Neural cell (in vitro differentiated cells): ENCODE data around the gene PRMT5. TPM values are rescaled to one million over a fixed set of nuclear protein-coding genes. Genes with fewer than 3 reads are reported as not detected.

Experiments
- H2AFZ ChIP-seq: fragments of 200-600, 300-800 bp; sonication (generic), shearing (Covaris generic); 2 replicates; pipeline ENCODE4 v1.6.0; 2014; ENCODE audit warnings: low read depth, mild to moderate bottlenecking, antibody characterized with exemption, low read length, moderate library complexity
- H3F3A ChIP-seq: fragments of 200-600 bp; shearing (Covaris generic); 2 replicates; pipeline ENCODE4 v1.6.1; 2016; ENCODE audit warnings: mild to moderate bottlenecking, moderate library complexity, mixed read lengths, antibody characterized with exemption, low read length; ENCODE audit not compliant: insufficient read depth, poor library complexity, severe bottlenecking
- H3K27ac ChIP-seq: fragments of 200-600, 300-800 bp; sonication (generic), shearing (Covaris generic); 2 replicates; pipeline ENCODE4 v1.5.1; 2014; ENCODE audit warnings: mild to moderate bottlenecking, low read length, moderate library complexity
- H3K27me3 ChIP-seq: fragments of 300-800, 200-600 bp; sonication (generic), shearing (Covaris generic); 2 replicates; pipeline ENCODE4 v1.6.0; 2014; ENCODE audit warnings: mild to moderate bottlenecking, low read depth, low read length, moderate library complexity; ENCODE audit not compliant: insufficient read depth
- H3K36me3 ChIP-seq: fragments of 300-800, 200-600 bp; sonication (generic), shearing (Covaris generic); 2 replicates; pipeline ENCODE4 v1.5.1; 2014; ENCODE audit warnings: mild to moderate bottlenecking, antibody characterized with exemption, low read length, moderate library complexity; ENCODE audit not compliant: insufficient read depth
- H3K4me2 ChIP-seq: fragments of 300-800, 200-600 bp; sonication (generic), shearing (Covaris generic); 2 replicates; pipeline ENCODE4 v1.6.0; 2014; ENCODE audit warnings: mild to moderate bottlenecking, low read length
- H3K4me3 ChIP-seq: fragments of 300-800, 200-600 bp; sonication (generic), shearing (Covaris generic); 2 replicates; pipeline ENCODE4 v1.5.1; 2014; ENCODE audit warnings: mild to moderate bottlenecking, low read length, moderate library complexity
- H3K79me2 ChIP-seq: fragments of 200-600 bp; shearing (Covaris generic); replicated peaks from 2 replicates; pipeline ENCODE4 v1.6.0; 2014; ENCODE audit warnings: mild to moderate bottlenecking, low read length, moderate library complexity; ENCODE audit not compliant: insufficient read depth
- H3K9ac ChIP-seq: fragments of 300-800, 200-600 bp; sonication (generic), shearing (Covaris generic); 2 replicates; pipeline ENCODE4 v1.6.1; 2016; ENCODE audit warnings: mild to moderate bottlenecking, low read length, mixed read lengths
- H3K9me2 ChIP-seq: fragments of 200-600 bp; shearing (Covaris generic); 2 replicates; pipeline ENCODE4 v1.6.1; 2016; ENCODE audit warnings: mild to moderate bottlenecking, low read length, mixed read lengths; ENCODE audit not compliant: insufficient read depth
- H3K9me3 ChIP-seq: fragments of 200-600, 300-800 bp; sonication (generic), shearing (Covaris generic); 2 replicates; pipeline ENCODE4 v1.6.1; 2016; ENCODE audit warnings: mild to moderate bottlenecking, mixed run types, low read length, moderate library complexity, mixed read lengths
- H4K20me1 ChIP-seq: fragments of 200-600 bp; shearing (Covaris generic); 2 replicates; pipeline ENCODE4 v1.6.1; 2016; ENCODE audit warnings: mild to moderate bottlenecking, mixed run types; ENCODE audit not compliant: insufficient read depth
- CTCF ChIP-seq: fragments of 450-650 bp; IDR thresholded peaks from 2 replicates; pipeline ENCODE4 v1.5.1; 2014; ENCODE audit warnings: antibody characterized with exemption, mild to moderate bottlenecking, moderate library complexity; ENCODE audit not compliant: poor library complexity, severe bottlenecking
- EP300 ChIP-seq: fragments of 450-650 bp; conservative IDR thresholded peaks from 2 replicates; pipeline ENCODE4 v1.6.1; 2014; ENCODE audit warnings: antibody characterized with exemption, mild to moderate bottlenecking, moderate library complexity; ENCODE audit not compliant: poor library complexity, severe bottlenecking
- EZH2 ChIP-seq: fragments of 200-600, 300-800 bp; shearing (Covaris generic), sonication (generic); IDR thresholded peaks from 2 replicates; pipeline ENCODE4 v1.6.1; 2014; ENCODE audit warnings: antibody characterized with exemption, low read length, borderline replicate concordance, mild to moderate bottlenecking; ENCODE audit not compliant: insufficient read depth, poor library complexity, severe bottlenecking
- MXI1 ChIP-seq: fragments of 450-650 bp; conservative IDR thresholded peaks from 2 replicates; pipeline ENCODE4 v1.6.1; 2014; ENCODE audit warnings: antibody characterized with exemption, mild to moderate bottlenecking; ENCODE audit not compliant: poor library complexity, severe bottlenecking
- POLR2AphosphoS5 ChIP-seq: IDR thresholded peaks from 2 replicates; pipeline ENCODE4 v1.6.1; 2012
- RAD21 ChIP-seq: fragments of 450-650 bp; conservative IDR thresholded peaks from 2 replicates; pipeline ENCODE4 v1.6.1; 2014; ENCODE audit warnings: antibody characterized with exemption, mild to moderate bottlenecking, moderate library complexity
- REST ChIP-seq: IDR thresholded peaks from 2 replicates; pipeline ENCODE4 v1.6.1; 2012; ENCODE audit warnings: borderline replicate concordance
- SMC3 ChIP-seq: fragments of 450-650 bp; conservative IDR thresholded peaks from 2 replicates; pipeline ENCODE4 v1.6.1; 2014; ENCODE audit warnings: antibody characterized with exemption, mild to moderate bottlenecking, moderate library complexity; ENCODE audit not compliant: poor library complexity
- TAF1 ChIP-seq: IDR thresholded peaks from 2 replicates; pipeline ENCODE4 v1.6.1; 2012; ENCODE audit warnings: low read depth
- polyA minus RNA-seq: library from RNA; depleted of rRNA, polyadenylated mRNA; stranded (reverse); fragments of >200 nt; gene quantifications from 2 replicates; pipeline ENCODE4 v1.2.3, GENCODE V29; 2014
- polyA plus RNA-seq: library from polyadenylated mRNA; depleted of rRNA; stranded (reverse); fragments of >200 nt; gene quantifications from 2 replicates; pipeline ENCODE4 v1.2.3, GENCODE V29; 2014

Gene PRMT5
- polyA plus RNA-seq, result 102 and 114 TPM in 2 replicates
- 83.9 and 97.9 TPM in 2 replicates for polyA minus RNA-seq

GRCh38 chr14:22929104-22929960, at the start of gene PRMT5:
Gene PRMT5 (minus strand): TSS chr14:22929376. CDS start chr14:22929361, 15 bp downstream.
- peak within 1 kb of the TSS; percentile 86 for H3K9ac ChIP-seq
- H3K9me3 ChIP-seq, result no peaks in the 10 kb centered on the region
- H3F3A ChIP-seq, result peaks cover 6% of the 10 kb centered on the region
- no peaks in the 10 kb centered on the region for H3K36me3 ChIP-seq
- no peaks in the 10 kb centered on the region for H3K9me2 ChIP-seq
- peaks cover 14% of the 10 kb centered on the region for H3K79me2 ChIP-seq
- H2AFZ ChIP-seq, result peak within 1 kb of the TSS; percentile 83
- H3K27me3 ChIP-seq, result no peaks in the 10 kb centered on the region
- TF ChIP-seq CTCF, result peak; percentile 45
- peak; percentile 65 for TF ChIP-seq REST
- TF ChIP-seq EP300, result peak; percentile 54
- no peak for TF ChIP-seq RAD21
- TF ChIP-seq TAF1, result peak; percentile 30
- TF ChIP-seq POLR2AphosphoS5, result peak; percentile 88
- TF ChIP-seq EZH2, result no peak
- TF ChIP-seq SMC3, result no peak
- peak; percentile 98 for TF ChIP-seq MXI1
- peak within 1 kb of the TSS; percentile 95 for H3K27ac ChIP-seq
- peak within 1 kb of the TSS; percentile 89 for H3K4me3 ChIP-seq
- H4K20me1 ChIP-seq, result no peaks in the 10 kb centered on the region
- H3K4me2 ChIP-seq, result peak within 1 kb of the TSS; percentile 96

GRCh38 chr14:22978487-22978837, 49.3 kb upstream of the PRMT5 start:
- Histone ChIP-seq H3F3A (no peaks in the 10 kb centered on the region), H3K27ac (no peak overlapping the region), H3K4me2 (no peak overlapping the region), H3K9ac (no peak overlapping the region), H2AFZ (no peak overlapping the region), H3K79me2 (peaks cover 29% of the 10 kb centered on the region), H3K27me3 (peaks cover 32% of the 10 kb centered on the region), H3K9me2 (no peaks in the 10 kb centered on the region), H3K4me3 (no peak overlapping the region), H3K36me3 (no peaks in the 10 kb centered on the region), H4K20me1 (no peaks in the 10 kb centered on the region), H3K9me3 (no peaks in the 10 kb centered on the region)
- TF ChIP-seq MXI1 (no peak), POLR2AphosphoS5 (no peak), SMC3 (no peak), TAF1 (no peak)
